Lung microvascular endothelial cell (primary cell): ENCODE results near the gene HARS1. TPM values are rescaled to one million over a fixed set of nuclear protein-coding genes. Genes with fewer than 3 reads are reported as not detected.
"Not testable (repeated sequence)": the region's sequence is repeated elsewhere in the genome, so short reads cannot be mapped to it uniquely, and the experiment has no call there.

Experiments
- DNase-seq, 2 donors: peaks; one replicate each; pipeline versions ENCODE4 v3.0.0 to v3.0.0-alpha.2; 2010; ENCODE audit warnings: low read depth in 2 of 2
- total RNA-seq: library from RNA; depleted of rRNA; stranded (reverse); fragments of >200 nt; gene quantifications from 2 replicates; pipeline ENCODE4 v1.2.1, GENCODE V29; 2014

The HARS1 gene
- total RNA-seq, 1 donor from 2014 or later: 43.1 TPM

DNA sequence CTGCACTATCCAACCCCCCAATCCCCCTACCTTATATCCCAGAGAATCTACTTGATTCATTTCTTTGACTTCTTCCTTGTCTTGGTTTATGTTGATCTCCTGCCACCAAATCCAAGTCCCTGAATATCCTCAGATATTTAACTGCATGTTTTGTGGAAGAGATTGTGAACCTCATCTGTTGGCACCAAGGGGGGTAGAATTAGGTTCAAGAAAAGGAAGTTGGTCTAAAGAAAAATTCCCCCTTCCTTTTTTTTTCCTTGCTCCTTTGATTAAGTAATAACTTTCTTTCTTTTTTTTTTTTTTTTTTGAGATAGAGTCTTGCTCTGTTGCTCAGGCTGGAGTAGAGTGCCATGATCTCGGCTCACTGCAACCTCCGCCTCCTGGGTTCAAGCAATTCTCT is 57.7 kb downstream of the HARS1 start:
- no peak for DNase-seq

DNA sequence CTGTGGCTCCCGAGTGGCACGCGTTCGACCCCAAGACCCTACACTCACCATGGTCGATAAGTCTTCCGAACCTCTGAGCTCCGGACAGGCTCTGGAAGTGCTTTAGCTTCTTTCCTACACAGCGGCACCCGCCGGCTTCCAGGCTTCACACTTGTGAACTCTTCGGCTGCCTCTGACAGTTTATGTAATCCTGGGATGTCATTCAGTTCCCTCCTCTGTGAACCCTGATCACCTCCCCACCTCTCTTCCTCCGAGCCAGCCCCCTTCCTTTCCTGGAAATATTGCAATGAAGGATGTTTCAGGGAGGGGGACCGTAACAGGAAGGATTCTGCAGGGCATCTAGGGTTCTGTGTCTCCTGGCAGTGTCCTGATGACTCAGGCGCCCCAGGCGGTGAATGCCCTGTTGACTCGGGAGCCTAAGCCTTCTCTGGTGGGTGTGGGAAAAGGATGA is 58.1 kb downstream of the HARS1 start, which contains the start of gene CD14:
Gene CD14, minus strand, starts transcription at position 155 of the 451 bp plus-strand sequence. Its CDS starts 104 bp downstream, at position 51.
- DNase-seq: peak in 1 of 2 donors; percentile 19

GRCh38 chr5:140632366-140633020 is 58.7 kb downstream of the HARS1 start:
- peak; percentile 54 to 60 for DNase-seq

DNA sequence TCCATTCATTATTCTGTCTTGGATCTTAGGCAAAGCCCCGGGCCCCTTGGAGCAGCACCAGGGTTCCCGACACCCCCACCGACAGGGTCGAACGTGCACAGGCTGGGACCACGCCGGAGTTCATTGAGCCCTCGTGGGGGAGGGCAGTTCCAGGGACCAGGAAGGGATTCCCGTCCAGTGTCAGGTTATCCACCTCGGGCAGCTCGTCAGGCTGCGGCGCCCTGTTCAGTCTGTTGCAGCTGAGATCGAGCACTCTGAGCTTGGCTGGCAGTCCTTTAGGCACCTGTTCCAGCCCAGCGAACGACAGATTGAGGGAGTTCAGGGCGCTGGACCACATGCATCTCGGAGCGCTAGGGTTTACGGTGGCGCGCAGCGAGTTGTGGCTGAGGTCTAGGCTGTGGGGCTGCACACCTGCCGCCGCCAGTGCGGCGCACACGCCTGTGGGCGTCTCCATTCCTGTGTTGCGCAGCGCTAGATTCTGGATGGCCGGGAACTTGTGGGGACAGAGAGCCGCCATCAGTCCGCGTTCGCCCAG is 59.3 kb downstream of the HARS1 start:
- DNase-seq: peak in 1 of 2 donors; percentile 57

GRCh38 chr5:140631036-140631417 is 60.1 kb downstream of the HARS1 start:
- DNase-seq: no peak

GRCh38 chr5:140630292-140631035 is 60.7 kb downstream of the HARS1 start:
- no peak for DNase-seq

DNA sequence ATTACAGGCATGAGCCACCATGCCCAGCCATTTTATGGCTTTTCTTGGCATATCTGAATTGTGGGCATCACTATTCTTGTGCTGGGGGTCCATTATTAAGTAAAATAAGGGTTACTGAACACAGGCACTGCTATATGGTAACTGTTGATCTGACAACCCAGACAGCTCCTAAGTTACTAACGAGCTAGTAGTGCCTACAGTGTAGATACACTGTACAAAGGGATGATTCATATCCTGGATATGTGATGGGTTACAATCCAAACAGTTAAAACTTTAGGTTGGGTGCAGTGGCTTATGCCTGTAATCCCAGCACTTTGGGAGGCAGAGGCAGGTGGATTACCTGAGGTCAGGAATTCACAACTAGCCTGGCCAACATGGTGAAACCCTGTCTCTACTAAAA is 62.5 kb downstream of the HARS1 start:
- peak in 1 of 2 donors; percentile 67 for DNase-seq

DNA sequence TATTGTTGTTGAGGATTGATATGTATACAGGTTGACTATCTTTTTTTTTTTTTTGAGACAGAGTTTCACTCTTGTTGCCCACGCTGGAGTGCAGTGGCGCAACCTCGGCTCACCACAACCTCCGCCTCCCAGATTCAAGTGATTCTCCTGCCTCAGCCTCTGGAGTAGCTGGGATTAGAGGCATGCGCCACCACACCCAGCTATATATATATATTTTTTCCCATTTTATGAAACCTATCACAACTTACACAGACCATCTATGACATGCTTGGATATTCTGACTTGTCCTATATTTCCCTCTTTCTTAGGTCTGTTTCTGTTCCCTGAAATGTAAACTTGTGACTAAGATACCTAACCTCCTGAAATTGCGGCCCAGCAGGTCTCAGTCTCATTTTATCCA is 63.2 kb downstream of the HARS1 start:
- DNase-seq: no peak

DNA sequence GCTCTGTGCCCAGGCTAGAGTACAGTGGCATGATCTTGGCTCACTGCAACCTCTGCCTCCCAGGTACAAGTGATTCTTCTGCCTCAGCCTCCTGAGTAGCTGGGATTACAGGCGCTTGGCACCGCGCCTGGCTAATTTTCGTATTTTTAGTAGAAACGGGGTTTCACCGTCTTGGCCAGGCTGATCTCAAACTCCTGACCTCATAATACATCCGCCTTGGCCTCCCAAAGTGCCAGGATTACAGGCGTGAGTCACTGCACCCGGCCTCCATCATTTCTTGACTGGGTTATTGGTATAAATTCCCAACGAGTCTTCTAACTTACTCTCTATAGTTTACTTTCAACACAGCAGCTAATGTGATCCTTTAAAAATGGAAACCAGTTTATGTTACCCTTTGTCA is 66.3 kb downstream of the HARS1 start:
- not testable (repeated sequence) for DNase-seq

Other genes with a start within 250 kb of the HARS1 start
- gene EIF4EBP3, start 143.7 kb downstream of the HARS1 start, total RNA-seq: 0.87 and 1.2 TPM in 2 replicates
- 16.3 and 20.6 TPM in 2 replicates for gene SRA1, start 133.9 kb downstream of the HARS1 start, total RNA-seq
- gene APBB3, start 126.8 kb downstream of the HARS1 start, total RNA-seq: 3.3 and 6.7 TPM in 2 replicates
- 12.4 and 21.8 TPM in 2 replicates for gene SLC35A4, start 126.5 kb downstream of the HARS1 start, total RNA-seq
- gene CD14, start 58.2 kb downstream of the HARS1 start, total RNA-seq: 1.1 and 2.8 TPM in 2 replicates
- gene TMCO6, start 51.9 kb downstream of the HARS1 start, total RNA-seq: 8.1 and 10.5 TPM in 2 replicates
- 70.0 and 90.3 TPM in 2 replicates for gene NDUFA2, start 43.7 kb downstream of the HARS1 start, total RNA-seq
- 47.7 and 55.8 TPM in 2 replicates for gene IK, start 43.5 kb downstream of the HARS1 start, total RNA-seq
- gene WDR55, start 26.5 kb downstream of the HARS1 start, total RNA-seq: 19.8 and 28.2 TPM in 2 replicates
- gene DND1, start 17.8 kb downstream of the HARS1 start, total RNA-seq: under 0.01 and 0.22 TPM in 2 replicates
- 21.0 and 21.1 TPM in 2 replicates for gene HARS2, start 85 bp upstream of the HARS1 start, total RNA-seq
- 34.0 and 54.8 TPM in 2 replicates for gene ZMAT2, start 9.1 kb upstream of the HARS1 start, total RNA-seq
- gene PCDHA1, start 94.8 kb upstream of the HARS1 start, total RNA-seq: under 0.01 TPM in 1 of 2 replicates, not detected in the other
- under 0.01 TPM in 2 replicates for gene PCDHA2, start 103.5 kb upstream of the HARS1 start, total RNA-seq
- gene PCDHA3, start 109.7 kb upstream of the HARS1 start, total RNA-seq: 0.20 and 0.22 TPM in 2 replicates
- under 0.01 TPM in 2 replicates for gene PCDHA4, start 115.7 kb upstream of the HARS1 start, total RNA-seq
- under 0.01 TPM in 2 replicates for gene PCDHA5, start 130.2 kb upstream of the HARS1 start, total RNA-seq
- gene PCDHA6, start 136.6 kb upstream of the HARS1 start, total RNA-seq: 0.20 and 0.22 TPM in 2 replicates
- gene PCDHA7, start 142.9 kb upstream of the HARS1 start, total RNA-seq: 0.20 and 0.22 TPM in 2 replicates
- under 0.01 TPM in 1 of 2 replicates, not detected in the other for gene PCDHA8, start 149.8 kb upstream of the HARS1 start, total RNA-seq
- under 0.01 TPM in 2 replicates for gene PCDHA9, start 157.0 kb upstream of the HARS1 start, total RNA-seq
- under 0.01 TPM in 2 replicates for gene PCDHA10, start 164.5 kb upstream of the HARS1 start, total RNA-seq
- under 0.01 and 0.20 TPM in 2 replicates for gene PCDHA11, start 177.6 kb upstream of the HARS1 start, total RNA-seq
- under 0.01 TPM in 1 of 2 replicates, not detected in the other for gene PCDHA12, start 183.9 kb upstream of the HARS1 start, total RNA-seq
- under 0.01 TPM in 1 of 2 replicates, not detected in the other for gene PCDHA13, start 190.8 kb upstream of the HARS1 start, total RNA-seq
- under 0.01 TPM in 2 replicates for gene PCDHAC1, start 234.9 kb upstream of the HARS1 start, total RNA-seq